Bronchial epithelial cell (primary cell): ENCODE results near the gene SS18. TPM values are rescaled to one million over a fixed set of nuclear protein-coding genes. Genes with fewer than 3 reads are reported as not detected.

Experiments
- DNase-seq: peaks from one replicate; pipeline ENCODE4 v3.0.0-alpha.2; 2010; ENCODE audit warnings: low read depth
- FAIRE-seq: peaks from 2 replicates; lab custom pipeline; 2011; peaks lifted over from hg19 to GRCh38; lab: Jason Lieb, UNC
- H3K27me3 ChIP-seq: 2 replicates; pipeline ENCODE4 v1.5.1; 2011; ENCODE audit warnings: low read length; ENCODE audit not compliant: control insufficient read depth, insufficient read depth
- H3K36me3 ChIP-seq: 2 replicates; pipeline ENCODE4 v1.5.1; 2011; ENCODE audit warnings: low read length; ENCODE audit not compliant: control insufficient read depth, insufficient read depth
- H3K4me3 ChIP-seq: 2 replicates; pipeline ENCODE4 v1.5.1; 2011; ENCODE audit warnings: mild to moderate bottlenecking, low read depth, low read length, control low read depth
- total RNA-seq: library from RNA; depleted of rRNA; stranded (reverse); fragments of >200 nt; gene quantifications from 2 replicates; pipeline ENCODE4 v1.2.1, GENCODE V29; 2014
- TF ChIP-seq, protein P1 (sequence below): IDR thresholded peaks from 2 replicates; pipeline ENCODE4 v1.5.1; 2011; ENCODE audit warnings: mild to moderate bottlenecking, moderate library complexity, low read length, control low read depth, inconsistent platforms; ENCODE audit not compliant: insufficient read depth, severe bottlenecking

Gene SS18
- total RNA-seq, 1 donor from 2014 or later, result 128 TPM

DNA sequence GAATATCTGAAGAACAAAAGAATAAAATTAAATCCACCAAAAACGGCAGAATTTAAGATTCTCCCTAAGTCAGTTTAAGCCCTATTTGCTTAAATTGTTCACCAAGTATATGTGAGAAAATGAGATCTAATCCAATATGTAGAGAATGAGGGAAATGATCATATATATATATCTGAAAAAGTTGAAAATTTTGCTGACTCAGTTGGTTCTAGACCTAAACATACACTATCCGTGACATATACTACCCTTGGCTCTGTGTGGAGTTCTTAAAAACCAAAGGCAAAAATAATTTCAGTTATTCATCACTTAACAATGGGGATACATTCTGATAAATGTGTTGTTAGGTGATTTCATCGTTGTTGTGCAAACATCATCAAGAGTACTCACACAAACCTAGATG is 7.3 kb downstream of the SS18 start:
- DNase-seq, result peak; percentile 40

DNA sequence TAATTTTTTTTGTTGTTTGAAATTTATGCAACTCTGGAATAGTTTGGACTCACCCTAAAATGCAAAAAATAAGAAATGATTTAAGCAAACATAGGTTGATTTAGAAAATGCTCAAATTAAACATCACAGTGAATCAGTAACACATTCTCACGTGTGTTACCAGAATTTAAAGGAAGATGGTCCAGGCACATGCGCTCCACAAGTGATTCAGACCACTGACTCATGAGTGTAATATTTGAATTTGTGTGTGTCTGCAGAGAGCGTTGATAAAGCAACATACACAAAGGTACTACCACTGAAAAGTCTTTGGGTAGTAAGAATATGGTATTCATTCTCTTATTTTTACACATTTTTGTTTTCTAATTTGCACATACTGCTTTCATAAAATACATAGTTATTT is 7.9 kb downstream of the SS18 start:
- peaks cover 3% of the 10 kb centered on the region for H3K36me3 ChIP-seq
- no peak for FAIRE-seq
- TF ChIP-seq, protein P1, sequence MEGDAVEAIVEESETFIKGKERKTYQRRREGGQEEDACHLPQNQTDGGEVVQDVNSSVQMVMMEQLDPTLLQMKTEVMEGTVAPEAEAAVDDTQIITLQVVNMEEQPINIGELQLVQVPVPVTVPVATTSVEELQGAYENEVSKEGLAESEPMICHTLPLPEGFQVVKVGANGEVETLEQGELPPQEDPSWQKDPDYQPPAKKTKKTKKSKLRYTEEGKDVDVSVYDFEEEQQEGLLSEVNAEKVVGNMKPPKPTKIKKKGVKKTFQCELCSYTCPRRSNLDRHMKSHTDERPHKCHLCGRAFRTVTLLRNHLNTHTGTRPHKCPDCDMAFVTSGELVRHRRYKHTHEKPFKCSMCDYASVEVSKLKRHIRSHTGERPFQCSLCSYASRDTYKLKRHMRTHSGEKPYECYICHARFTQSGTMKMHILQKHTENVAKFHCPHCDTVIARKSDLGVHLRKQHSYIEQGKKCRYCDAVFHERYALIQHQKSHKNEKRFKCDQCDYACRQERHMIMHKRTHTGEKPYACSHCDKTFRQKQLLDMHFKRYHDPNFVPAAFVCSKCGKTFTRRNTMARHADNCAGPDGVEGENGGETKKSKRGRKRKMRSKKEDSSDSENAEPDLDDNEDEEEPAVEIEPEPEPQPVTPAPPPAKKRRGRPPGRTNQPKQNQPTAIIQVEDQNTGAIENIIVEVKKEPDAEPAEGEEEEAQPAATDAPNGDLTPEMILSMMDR, result no peak
- no peak overlapping the region for H3K4me3 ChIP-seq
- DNase-seq, result peak; percentile 59
- no peaks in the 10 kb centered on the region for H3K27me3 ChIP-seq

More for the DNA sequence above, 7.3 kb downstream of the SS18 start:
- peaks cover 3% of the 10 kb centered on the region for H3K36me3 ChIP-seq
- no peak for FAIRE-seq
- TF ChIP-seq, protein P1, result no peak
- no peaks in the 10 kb centered on the region for H3K27me3 ChIP-seq
- no peak overlapping the region for H3K4me3 ChIP-seq

DNA sequence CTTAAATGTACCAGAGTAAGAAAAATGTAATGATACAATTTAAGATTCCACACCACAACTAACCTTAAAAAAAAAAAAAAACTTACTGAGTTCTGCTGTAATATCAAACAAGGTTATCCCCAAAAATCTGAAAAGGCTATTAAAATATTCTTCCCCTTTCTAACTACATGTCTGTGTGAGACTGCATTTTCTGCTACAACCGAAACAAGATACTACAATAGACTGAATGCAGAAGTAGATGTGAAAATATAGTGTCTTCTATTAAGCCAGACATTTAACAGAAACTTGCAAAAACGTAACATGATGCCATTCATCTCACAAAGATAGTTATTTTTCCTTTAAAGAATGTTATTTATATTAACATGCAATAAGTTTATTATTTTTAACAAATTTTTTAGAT is 16.2 kb downstream of the SS18 start:
- Histone ChIP-seq H3K27me3 (no peaks in the 10 kb centered on the region), H3K36me3 (peaks cover 1% of the 10 kb centered on the region), H3K4me3 (no peak overlapping the region)
- DNase-seq (no peak), FAIRE-seq (no peak)
- TF ChIP-seq, protein P1, result no peak

DNA sequence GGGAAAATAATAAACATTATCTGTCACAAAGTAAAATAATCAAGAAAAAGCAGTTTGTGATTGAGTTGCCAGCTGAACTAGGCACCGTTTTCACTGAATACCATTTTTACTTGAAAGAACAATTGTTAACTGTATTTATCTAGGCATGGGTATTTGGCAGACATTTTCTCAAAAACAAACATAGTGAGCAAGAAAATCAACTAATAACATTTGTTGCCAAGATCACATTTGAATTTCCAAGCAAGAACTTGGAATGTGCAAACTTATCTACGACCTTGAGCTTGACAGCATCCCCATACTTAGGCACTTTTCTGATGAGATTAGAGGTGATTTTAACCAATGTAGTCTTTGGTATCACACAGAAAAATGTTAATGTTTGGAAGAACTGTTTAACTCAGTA is 16.7 kb downstream of the SS18 start:
- Histone ChIP-seq H3K36me3 (peaks cover 1% of the 10 kb centered on the region), H3K4me3 (no peak overlapping the region), H3K27me3 (no peaks in the 10 kb centered on the region)
- no peak for DNase-seq
- TF ChIP-seq, protein P1, result no peak
- FAIRE-seq, result no peak

DNA sequence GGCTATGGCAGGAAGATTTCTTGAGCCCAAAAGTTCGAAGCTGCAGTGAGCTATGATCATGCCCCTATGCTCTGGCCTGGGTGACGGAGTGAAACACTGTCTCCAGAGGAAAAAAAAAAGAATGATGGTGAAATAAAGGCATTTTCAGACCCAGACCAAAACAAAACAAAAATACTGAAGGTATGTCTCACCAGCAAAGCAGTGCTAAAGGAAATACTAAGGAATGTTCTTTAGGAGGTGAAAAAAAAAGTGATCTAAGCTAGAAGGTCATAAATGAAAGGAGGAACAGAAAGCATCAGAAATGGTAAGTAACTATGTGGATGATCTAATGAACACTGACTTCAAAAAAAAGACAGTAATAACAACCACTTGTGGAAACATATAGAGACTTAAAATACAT is 18.7 kb downstream of the SS18 start:
- Histone ChIP-seq H3K36me3 (peaks cover 4% of the 10 kb centered on the region), H3K4me3 (no peak overlapping the region), H3K27me3 (no peaks in the 10 kb centered on the region)
- DNase-seq, result no peak
- FAIRE-seq, result no peak
- TF ChIP-seq, protein P1, result no peak

DNA sequence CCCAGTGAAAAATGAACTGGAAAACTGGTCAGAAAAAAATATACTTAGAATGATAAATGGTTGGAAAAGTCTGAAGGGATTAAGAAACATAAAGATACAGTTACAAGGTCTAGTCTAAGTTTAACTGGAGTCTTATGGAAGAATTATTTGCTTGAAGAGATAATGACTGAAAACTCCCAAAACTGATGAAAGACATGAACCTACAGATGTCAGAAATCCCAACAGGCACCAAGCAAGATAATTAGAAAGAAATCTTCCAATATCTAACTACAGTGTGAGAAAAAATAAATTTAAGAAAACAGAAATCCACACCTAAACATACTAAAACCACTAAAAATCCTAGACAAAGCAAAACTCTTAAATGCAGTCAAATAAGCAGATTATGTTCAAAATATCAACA is 19.4 kb downstream of the SS18 start:
- TF ChIP-seq, protein P1, result no peak
- FAIRE-seq, result no peak
- Histone ChIP-seq H3K4me3 (no peak overlapping the region), H3K27me3 (no peaks in the 10 kb centered on the region), H3K36me3 (peaks cover 4% of the 10 kb centered on the region)
- DNase-seq, result no peak
